ENCODE results near the gene CA9. TPM values are rescaled to one million over a fixed set of nuclear protein-coding genes. Genes with fewer than 3 reads are reported as not detected.
"Not testable (repeated sequence)": the region's sequence is repeated elsewhere in the genome, so short reads cannot be mapped to it uniquely, and the experiment has no call there.

CA9 gene
- polyA plus RNA-seq (2013, experiment 1 of 2; ENCODE audit: insufficient read length): 5.0 TPM
- polyA plus RNA-seq (2013, experiment 2 of 2; ENCODE audit: insufficient read length): 4.5 TPM

GRCh38 chr9:35673132-35674024 lies at the start of gene CA9:
TSS of gene CA9 (plus strand) at chr9:35673928. CDS start at chr9:35673960, 32 bp downstream.
- peak; percentile 40 for DNase-seq

DNA sequence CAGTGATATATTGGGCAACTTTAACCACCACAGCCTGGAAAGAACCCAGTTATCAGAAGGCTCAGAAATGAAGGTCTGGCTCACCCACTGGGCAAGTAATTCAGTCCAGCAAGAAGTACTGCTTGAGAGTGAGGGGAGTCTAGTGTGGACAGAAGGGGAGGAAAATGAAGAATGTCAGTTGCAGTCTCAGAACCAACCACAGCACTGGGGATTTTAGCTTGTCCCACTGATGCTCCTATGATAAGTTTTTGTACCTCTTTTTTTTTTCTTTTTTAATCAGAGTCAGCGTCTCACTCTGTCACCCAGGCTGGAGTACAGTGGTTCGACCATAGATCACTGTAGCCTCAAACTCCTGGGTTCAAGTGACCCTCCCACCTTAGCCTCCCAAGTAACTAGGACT lies 46.2 kb upstream of the CA9 start:
- no peak for DNase-seq

DNA sequence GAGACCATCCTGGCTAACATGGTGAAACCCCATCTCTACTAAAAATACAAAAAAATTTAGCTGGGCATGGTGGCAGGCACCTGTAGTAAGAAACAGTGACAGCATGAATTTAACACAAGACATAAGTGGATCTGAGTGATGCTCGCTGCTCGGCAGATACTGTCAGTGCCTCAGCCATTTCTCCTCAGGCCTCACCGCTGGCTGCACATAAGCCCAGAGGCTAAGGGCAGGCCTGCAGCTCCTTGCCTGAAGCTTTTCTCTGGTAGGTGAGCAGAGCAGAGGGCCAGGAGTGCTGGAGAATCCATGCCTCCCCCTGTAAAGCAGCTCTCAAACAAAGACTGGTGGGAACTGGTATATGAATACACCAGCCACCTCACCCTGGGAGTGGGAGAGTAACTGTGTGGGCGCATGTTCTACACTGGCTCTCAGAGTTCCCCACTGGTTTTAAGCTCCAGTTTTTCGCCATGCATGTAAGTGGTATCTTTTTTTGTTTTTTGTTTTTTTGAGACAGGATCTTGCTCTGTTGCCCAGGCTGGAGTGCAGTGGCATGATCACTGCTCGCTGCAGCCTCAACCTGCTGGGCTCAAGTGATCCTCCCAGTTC lies 45.2 kb upstream of the CA9 start:
- no peak for DNase-seq

GRCh38 chr9:35629597-35629996 lies 44.1 kb upstream of the CA9 start:
- no peak for DNase-seq

GRCh38 chr9:35635730-35636129 lies 38.0 kb upstream of the CA9 start:
- no peak for DNase-seq

DNA sequence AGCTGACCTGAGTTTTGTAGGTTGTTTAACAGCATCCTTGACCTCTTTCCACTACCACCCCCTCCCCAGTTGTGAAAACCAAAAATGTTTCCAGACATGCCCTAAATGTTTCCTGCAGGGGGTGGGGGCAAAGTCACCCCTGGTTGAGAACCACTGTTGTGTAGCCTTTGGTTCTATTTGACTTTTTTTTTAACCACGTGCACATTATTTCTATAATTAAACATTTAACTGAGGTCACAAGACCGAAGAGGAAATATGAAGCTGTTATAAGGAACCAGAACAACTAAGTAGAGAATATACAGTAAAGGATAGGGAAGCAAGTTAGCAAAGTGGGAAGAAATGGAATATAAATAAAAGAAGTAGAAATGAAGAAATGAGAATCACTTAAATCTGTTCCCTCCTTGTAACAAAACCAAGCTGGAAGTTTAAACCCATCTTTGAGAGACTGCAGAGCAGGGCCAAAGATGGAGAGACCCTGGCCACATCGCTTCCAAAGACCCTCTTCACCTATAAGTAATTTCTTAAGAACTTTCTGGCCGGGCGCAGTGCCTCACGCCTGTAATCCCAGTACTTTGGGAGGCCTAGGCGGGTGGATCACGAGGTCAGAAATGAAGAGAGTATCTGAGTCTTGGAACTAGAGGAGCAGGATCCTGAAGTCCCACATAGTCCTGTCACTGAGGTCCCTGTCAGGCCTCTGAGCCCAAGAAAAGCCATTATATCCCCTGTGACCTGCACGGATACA lies 37.4 kb upstream of the CA9 start:
- DNase-seq: no peak

DNA sequence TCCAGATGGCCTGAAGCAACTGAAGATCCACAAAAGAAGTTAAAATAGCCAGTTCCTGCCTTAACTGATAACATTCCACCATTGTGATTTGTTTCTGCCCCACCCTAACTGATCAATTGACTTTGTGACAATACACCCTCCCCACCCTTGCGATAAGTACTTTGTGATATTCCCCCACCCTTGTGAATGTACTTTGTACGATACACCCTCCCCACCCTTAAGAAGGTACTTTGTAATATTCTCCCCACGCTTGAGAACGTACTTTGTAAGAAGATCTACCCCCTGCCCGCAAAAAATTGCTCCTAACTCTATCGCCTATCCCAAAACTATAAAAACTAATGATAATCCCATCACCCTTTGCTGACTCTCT lies 36.9 kb upstream of the CA9 start:
- DNase-seq: not testable (repeated sequence)

DNA sequence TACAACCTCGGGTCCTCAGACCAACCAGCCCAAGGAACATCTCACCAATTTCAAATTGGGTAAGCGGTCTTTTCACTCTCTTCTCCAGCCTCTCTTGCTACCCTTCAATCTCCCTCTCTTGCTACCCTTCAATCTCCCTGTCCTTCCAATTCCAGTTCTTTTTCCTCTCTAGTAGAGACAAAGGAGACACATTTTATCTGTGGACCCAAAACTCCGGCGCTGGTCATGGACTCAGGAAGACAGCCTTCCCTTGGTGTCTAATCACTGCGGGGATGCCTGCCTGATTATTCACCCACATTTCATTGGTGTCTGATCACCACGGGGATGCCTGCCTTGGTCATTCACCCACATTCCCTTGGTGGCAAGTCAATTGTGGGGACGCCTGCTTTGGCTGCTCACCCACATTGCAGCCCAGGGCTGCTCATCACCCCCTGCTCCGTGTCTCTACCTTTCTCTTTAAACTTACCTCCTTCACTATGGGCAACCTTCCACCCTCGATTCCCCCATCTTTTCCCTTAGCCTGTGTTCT lies 36.2 kb upstream of the CA9 start:
- DNase-seq: not testable (repeated sequence)

GRCh38 chr9:35638751-35639150 lies 35.0 kb upstream of the CA9 start:
- DNase-seq: not testable (repeated sequence)

GRCh38 chr9:35639225-35639624 lies 34.5 kb upstream of the CA9 start:
- DNase-seq: not testable (repeated sequence)

DNA sequence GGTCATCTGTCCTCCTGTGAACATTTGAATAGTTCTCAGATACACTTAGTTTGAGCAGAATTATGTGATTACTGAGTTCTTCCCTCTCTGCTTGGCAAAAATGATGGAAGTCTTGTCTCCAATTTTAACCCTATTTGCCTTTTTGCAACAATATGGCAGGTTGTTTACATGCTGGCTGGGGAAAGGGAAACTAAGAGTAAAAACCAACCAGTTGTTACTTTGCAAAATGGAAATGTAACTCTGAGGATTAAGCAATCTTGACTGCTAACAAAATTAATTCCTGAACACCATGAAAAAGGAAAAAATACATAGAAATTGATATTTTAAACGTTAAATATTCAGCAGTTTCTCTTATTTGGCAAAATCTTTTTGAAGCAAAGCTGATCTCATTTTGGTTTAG lies 34.1 kb upstream of the CA9 start:
- DNase-seq: no peak

DNA sequence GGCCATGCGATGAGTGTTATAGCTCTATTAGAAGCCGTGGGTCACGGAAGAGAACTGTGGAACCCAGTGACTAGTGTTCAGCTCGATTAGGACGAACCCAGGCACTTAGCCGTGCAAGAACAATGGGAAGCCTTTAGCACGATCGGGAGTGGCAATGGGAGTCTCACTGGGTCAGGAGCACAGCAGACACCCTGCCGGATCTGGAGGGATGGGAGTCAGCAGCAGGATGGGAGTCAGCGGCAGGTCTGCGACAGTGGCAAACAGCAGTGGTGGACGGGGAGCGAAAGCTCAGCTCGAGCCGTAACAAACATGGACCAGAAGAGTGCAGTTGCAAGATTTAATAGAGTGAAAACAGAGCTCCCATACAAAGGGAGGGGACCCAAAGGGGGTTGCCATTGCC lies 33.3 kb upstream of the CA9 start:
- DNase-seq: not testable (repeated sequence)

GRCh38 chr9:35641478-35641877 lies 32.2 kb upstream of the CA9 start:
- not testable (repeated sequence) for DNase-seq

DNA sequence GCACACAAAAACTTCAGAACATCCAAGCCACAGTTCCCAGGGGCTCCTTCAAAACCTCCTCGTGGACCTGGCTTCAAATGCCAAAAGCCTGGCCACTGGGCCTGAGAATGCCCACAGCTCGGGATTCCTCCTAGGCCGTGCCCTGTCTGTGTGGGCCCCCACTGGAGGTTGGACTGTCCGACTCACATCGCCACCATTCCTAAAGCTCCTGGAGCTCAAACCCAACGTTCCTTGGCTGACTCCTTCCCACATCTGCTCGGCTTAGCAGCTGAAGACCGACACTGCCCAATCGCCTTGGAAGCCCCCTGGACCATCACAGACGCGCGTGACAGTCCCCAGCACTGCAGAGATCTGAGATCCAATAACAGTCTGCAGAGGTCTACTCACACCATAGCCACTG lies 30.7 kb upstream of the CA9 start:
- DNase-seq: no peak

DNA sequence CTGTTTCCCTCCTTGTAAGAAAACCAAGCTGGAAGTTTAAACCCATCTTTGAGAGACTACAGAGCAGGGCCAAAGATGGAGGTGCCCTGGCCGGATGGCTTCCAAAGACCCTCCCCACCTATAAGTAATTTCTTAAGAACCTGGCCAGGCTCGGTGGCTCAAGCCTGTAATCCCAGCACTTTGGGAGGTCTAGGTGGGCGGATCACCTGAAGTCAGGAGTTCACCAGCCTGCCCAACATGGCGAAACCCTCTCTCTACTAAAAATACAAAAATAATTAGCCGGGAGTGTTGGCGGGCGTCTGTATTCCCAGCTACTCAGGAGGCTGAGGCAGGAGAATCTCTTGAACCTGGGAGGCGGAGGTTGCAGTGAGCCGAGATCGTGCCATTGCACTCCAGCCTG lies 28.0 kb upstream of the CA9 start:
- not testable (repeated sequence) for DNase-seq

DNA sequence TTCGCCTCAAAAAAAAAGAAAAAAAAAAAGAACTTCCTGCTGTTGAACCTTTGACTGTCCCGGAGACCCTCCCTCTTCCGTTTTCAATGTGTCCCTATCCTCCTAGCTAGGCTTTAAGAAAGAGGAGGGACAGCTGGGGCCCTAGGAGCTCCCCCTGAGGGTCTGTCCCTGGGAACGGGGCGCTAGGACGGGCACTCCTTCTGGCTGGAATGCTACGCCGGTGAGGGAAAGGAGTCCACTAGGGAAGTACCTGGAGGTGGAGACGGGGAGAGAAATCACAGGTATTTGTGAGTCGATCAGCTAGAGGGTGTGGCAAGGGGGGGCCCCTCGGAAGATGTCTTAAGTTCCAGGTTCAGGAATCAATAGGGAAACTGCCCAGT lies 27.6 kb upstream of the CA9 start:
- DNase-seq: peak; percentile 25

- peak; percentile 88 for DNase-seq
Observed at GRCh38 chr9:35646533-35647265, 27.0 kb upstream of the CA9 start.

DNA sequence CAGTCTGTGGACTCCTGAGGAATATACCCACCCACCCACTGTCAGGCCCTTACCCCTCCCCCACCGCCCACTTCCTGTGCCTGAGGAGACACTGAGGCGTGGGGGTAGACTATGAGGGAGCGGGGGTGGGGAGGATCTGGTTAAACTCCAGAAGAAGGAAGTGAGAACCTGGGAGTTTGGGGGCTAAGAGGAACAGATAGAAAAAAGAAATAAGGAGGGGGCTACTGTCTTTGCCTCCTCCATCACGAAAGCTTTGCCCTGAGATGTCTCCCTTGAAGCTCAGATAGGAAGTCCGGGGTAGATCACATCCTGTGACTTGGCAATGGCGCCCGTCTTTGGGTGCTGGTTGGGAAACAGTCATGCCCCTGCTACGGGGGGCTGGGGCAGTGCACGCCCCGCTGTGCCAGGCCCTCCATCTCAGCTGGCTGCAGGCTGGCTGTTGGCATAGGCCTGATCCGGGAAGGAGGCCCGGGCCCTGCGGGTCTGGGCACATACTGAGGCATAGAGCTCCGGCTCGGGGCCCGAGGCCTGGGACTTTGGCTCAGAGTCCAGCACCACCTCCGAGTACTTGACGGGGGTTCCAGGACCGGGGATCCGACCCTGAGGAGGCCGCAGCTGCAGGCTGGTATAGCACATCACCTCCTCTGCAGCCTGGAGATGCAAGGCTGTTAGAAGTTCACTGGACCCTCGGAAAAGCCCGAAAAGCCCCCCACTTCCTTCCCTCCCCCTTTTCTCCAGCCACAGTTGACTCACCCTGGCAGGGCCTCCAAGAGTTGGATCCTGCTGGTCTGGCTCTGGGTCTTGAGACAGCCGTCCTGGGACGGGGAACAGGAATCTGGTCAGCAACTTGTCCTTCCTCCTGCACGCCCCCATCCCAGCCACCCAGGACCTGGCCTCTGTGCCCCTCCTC lies 24.0 kb upstream of the CA9 start:
- DNase-seq: no peak

GRCh38 chr9:35650341-35651158 lies 23.2 kb upstream of the CA9 start, which contains the start of gene SIT1:
TSS of gene SIT1 (minus strand) at chr9:35650931. CDS start at chr9:35650853, 78 bp downstream.
- no peak for DNase-seq

Data from fibroblast of skin of scalp (primary cell).